Forelimb muscle (tissue), 1 donor: Measurements from ENCODE around the gene AGTR1. TPM values are rescaled to one million over a fixed set of nuclear protein-coding genes. Genes with fewer than 3 reads are reported as not detected.
"Not testable (repeated sequence)": the region's sequence is repeated elsewhere in the genome, so short reads cannot be mapped to it uniquely, and the experiment has no call there.

ENCODE experiments used
- DNase-seq: peaks from one replicate; pipeline ENCODE4 v3.0.0-alpha.2; 2013; ENCODE audit warnings: low read depth
- polyA plus RNA-seq: library from polyadenylated mRNA; unstranded; fragments of 120-200 nt; gene quantifications from one replicate; pipeline ENCODE4 v1.2.1, GENCODE V29; 2013; ENCODE audit not compliant: insufficient read length

Gene AGTR1
- polyA plus RNA-seq, 1 donor = 26.2 TPM

DNA sequence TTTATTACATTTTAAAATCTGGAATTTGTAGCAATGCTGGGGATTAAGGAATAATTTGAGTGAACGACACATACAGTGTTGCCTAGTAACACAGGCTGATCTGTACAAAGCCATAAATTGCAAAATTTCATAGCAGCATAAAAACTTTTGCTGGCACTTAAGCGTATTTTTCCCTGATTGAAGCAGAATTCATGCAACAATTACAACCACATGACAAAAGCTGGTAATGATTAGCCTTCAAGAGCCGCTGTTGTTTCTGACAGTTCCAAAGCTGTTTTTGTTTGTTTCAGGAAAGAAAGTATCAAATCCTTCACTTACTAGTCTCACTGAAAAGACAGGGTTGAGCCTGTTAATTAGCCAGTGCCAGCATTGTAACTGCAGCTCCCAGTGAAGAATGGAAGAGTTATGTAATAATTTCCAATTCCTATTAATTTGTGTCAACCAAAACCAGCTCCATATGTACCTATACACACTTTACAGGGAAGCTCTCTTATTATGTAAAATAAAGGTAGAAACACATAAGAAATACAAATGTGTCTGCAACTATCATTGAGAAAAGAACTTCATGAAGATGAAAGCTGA is 60.7 kb downstream of the AGTR1 start:
- no peak for DNase-seq

DNA sequence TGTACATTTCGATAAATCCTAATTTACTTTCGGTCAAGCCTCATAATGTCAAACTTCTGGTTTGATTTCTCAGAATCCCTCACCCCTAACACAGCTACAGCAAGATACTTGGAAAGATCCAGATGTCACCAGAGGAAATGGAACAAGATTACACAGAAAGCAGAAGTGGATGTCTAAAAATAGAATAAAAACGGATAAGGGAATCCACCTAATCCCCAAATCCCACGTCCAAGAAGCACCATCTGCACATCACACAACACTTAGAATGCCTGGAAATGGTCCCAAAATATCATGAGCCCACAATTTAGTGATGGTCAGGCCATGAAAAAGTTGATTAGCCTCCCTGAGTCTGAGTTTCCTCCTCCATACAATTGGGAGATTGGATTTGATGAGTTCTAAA is 61.7 kb downstream of the AGTR1 start:
- DNase-seq = no peak

DNA sequence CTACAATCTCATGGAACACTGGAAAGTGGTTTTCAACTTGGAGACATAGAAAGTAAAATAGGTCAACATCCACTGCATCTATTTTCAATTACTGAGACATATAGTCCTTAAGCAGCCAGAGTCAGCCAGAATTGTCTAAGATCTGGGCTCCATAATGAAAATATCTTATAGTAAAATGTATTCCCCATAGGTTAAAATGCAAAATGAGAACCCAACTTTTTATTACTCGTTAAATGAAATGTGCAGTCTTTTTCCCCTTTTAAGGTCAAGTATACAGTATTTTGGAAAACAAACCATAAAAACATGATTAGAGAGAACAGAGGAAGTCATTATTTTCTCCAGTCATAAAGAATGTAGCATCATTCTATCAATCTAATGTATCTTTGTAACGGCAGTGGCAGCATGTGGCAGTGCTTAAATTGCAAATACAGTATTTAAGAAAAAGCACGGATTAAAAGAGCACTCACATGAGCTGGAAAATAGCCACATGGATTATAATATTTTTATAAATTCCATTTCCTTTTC is 65.5 kb downstream of the AGTR1 start:
- no peak for DNase-seq

- DNase-seq = no peak
These were observed 66.6 kb downstream of the AGTR1 start for GRCh38 chr3:148763986-148764935.

DNA sequence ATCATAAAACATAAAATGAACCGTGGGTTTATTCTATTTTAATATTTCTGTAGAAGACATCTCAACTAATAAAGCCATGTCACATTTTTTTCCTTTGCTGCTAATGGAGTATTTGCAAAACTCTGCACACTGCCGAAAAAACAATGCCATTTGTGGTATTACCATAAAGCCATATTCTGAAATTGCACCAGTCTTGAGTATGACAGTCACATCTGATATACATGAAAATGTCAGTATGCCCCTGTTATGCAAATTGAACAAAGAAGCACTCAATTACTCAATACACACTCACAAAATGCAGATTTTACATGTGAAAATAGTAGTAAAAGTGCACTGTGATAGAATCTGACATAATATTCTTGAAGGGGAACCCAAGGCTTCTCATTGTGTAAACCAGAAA is 74.7 kb downstream of the AGTR1 start:
- no peak for DNase-seq

GRCh38 chr3:148772835-148773234 is 75.1 kb downstream of the AGTR1 start:
- DNase-seq = no peak

- DNase-seq = no peak
These were observed 76.1 kb downstream of the AGTR1 start for GRCh38 chr3:148773805-148774204.

DNA sequence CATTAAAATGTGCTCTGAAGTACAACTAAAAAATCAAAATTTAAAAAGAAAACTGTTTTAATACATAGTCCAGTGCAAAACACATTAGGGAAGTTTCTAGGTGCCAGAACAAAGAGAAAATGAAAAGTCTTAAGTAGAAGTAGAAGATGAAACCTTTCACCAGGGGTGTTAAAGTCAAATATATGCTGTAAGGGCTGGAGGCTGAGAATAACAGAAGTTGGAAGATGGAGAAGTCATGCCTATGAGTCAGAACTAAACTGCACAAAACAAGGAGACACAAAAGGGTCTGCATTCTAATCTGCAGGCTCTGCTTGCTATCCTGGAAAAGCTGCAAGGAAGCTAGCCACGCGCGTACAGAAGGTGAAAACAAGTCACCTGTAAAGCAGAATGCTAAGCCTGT is 81.2 kb downstream of the AGTR1 start:
- DNase-seq = no peak

GRCh38 chr3:148785026-148785425 is 87.3 kb downstream of the AGTR1 start:
- DNase-seq = not testable (repeated sequence)

DNA sequence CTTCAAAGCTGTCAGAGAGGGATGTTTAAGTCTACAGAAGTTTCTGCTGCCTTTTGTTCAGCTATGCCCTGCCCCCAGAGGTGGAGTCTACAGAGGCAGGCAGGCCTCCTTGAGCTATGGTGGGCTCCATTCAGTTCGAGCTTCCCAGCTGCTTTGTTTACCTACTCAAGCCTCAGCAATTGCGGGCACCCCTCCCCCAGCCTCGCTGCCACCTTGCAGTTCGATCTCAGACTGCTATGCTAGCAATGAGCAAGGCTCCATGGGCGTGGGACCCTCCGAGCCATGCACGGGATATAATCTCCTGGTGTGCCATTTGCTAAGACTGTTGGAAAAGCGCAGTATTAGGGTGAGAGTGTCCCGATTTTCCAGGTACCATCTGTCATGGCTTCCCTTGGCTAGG is 88.5 kb downstream of the AGTR1 start:
- DNase-seq = not testable (repeated sequence)

- DNase-seq = no peak
These were observed 91.4 kb downstream of the AGTR1 start for GRCh38 chr3:148789146-148789545.

- no peak for DNase-seq
These were observed 92.2 kb downstream of the AGTR1 start for GRCh38 chr3:148789906-148790305.

GRCh38 chr3:148790370-148790769 is 92.7 kb downstream of the AGTR1 start:
- no peak for DNase-seq

GRCh38 chr3:148790851-148791735 is 93.4 kb downstream of the AGTR1 start:
- peak; percentile 98 for DNase-seq

DNA sequence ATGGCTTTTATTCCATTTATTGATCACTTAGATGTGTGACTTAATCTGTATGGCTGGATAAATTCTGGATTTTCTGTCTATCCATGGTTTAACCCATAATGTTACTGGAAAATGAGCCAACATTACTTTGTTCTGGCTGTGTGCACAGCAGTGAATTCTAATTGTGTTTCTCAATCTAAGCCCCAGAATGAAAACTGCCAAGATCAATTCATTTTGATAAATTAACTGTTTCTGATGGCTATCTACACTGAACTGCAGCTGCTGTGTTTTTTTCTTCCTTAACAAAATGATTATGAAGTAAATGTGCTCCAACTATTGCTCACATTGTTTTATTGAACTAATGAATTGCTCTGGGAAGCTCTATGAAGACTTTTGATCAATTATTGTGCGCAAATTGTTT is 94.2 kb downstream of the AGTR1 start:
- no peak for DNase-seq

DNA sequence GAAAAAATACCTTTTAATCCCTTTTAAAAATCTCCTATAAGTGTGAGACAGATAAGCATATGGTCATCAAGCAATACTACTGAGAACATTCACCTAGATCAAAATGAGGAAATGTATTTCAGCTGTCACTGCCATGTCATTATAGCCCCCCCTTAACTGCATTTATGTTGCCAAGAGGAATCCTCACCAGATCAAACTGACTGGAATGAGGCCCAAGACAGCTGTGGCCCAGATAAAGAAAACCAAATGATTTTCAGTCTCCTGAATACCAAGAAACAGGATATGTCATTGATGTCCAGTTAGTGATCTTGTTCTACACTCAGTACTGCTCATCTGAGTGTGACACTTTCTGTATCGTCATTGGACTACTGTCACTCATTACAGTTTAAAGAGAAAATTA is 94.8 kb downstream of the AGTR1 start:
- no peak for DNase-seq

Other genes with a start within 250 kb of the AGTR1 start
- gene CPB1, start 129.9 kb downstream of the AGTR1 start, polyA plus RNA-seq = 1.4 TPM
- gene CPA3, start 167.4 kb downstream of the AGTR1 start, polyA plus RNA-seq = 1.3 TPM